ENCODE data around the gene ETFDH. TPM values are rescaled to one million over a fixed set of nuclear protein-coding genes. Genes with fewer than 3 reads are reported as not detected.
"Not testable (repeated sequence)": the region's sequence is repeated elsewhere in the genome, so short reads cannot be mapped to it uniquely, and the experiment has no call there.

ETFDH gene
- polyA plus RNA-seq, 1 donor from 2014 or later: 45.1 TPM

GRCh38 chr4:158710814-158711213 lies 38.7 kb downstream of the ETFDH start:
- no peaks in the 10 kb centered on the region for H3K79me2 ChIP-seq (replicated peaks; ENCODE audit: insufficient read depth, low read length)
- no peak overlapping the region for H3K4me3 ChIP-seq (ENCODE audit: low read length)
- H3K27me3 ChIP-seq (ENCODE audit: insufficient read depth, low read depth, low read length): no peaks in the 10 kb centered on the region
- H2AFZ ChIP-seq (ENCODE audit: low read depth, low read length): no peak overlapping the region
- no peaks in the 10 kb centered on the region for H3K9me3 ChIP-seq (ENCODE audit: low read length)
- H3K9me2 ChIP-seq (ENCODE audit: insufficient read depth, low read length): no peaks in the 10 kb centered on the region
- no peak overlapping the region for H3K4me2 ChIP-seq (ENCODE audit: low read length)
- no peak overlapping the region for H3K27ac ChIP-seq (ENCODE audit: low read length)
- no peak overlapping the region for H3K9ac ChIP-seq (ENCODE audit: low read length)
- H3F3A ChIP-seq (ENCODE audit: insufficient read depth, low read length, poor library complexity, severe bottlenecking): no peaks in the 10 kb centered on the region
- H3K36me3 ChIP-seq (ENCODE audit: insufficient read depth, low read length): peaks cover 13% of the 10 kb centered on the region
- H4K20me1 ChIP-seq (ENCODE audit: insufficient read depth): no peaks in the 10 kb centered on the region
- TF ChIP-seq POLR2AphosphoS5 (IDR thresholded peaks at IDR 0.05) (no peak), CTCF (IDR thresholded peaks at IDR 0.05; ENCODE audit: poor library complexity, severe bottlenecking) (no peak), TAF1 (IDR thresholded peaks at IDR 0.05; ENCODE audit: low read depth) (no peak), EP300 (conservative IDR thresholded peaks at IDR 0.05; ENCODE audit: poor library complexity, severe bottlenecking) (no peak), MXI1 (conservative IDR thresholded peaks at IDR 0.05; ENCODE audit: poor library complexity, severe bottlenecking) (no peak), EZH2 (IDR thresholded peaks at IDR 0.05; ENCODE audit: borderline replicate concordance, insufficient read depth, low read length, poor library complexity, severe bottlenecking) (no peak), RAD21 (conservative IDR thresholded peaks at IDR 0.05) (no peak), SMC3 (conservative IDR thresholded peaks at IDR 0.05; ENCODE audit: poor library complexity) (no peak)
- TF ChIP-seq, protein P1, sequence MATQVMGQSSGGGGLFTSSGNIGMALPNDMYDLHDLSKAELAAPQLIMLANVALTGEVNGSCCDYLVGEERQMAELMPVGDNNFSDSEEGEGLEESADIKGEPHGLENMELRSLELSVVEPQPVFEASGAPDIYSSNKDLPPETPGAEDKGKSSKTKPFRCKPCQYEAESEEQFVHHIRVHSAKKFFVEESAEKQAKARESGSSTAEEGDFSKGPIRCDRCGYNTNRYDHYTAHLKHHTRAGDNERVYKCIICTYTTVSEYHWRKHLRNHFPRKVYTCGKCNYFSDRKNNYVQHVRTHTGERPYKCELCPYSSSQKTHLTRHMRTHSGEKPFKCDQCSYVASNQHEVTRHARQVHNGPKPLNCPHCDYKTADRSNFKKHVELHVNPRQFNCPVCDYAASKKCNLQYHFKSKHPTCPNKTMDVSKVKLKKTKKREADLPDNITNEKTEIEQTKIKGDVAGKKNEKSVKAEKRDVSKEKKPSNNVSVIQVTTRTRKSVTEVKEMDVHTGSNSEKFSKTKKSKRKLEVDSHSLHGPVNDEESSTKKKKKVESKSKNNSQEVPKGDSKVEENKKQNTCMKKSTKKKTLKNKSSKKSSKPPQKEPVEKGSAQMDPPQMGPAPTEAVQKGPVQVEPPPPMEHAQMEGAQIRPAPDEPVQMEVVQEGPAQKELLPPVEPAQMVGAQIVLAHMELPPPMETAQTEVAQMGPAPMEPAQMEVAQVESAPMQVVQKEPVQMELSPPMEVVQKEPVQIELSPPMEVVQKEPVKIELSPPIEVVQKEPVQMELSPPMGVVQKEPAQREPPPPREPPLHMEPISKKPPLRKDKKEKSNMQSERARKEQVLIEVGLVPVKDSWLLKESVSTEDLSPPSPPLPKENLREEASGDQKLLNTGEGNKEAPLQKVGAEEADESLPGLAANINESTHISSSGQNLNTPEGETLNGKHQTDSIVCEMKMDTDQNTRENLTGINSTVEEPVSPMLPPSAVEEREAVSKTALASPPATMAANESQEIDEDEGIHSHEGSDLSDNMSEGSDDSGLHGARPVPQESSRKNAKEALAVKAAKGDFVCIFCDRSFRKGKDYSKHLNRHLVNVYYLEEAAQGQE (IDR thresholded peaks at IDR 0.05; ENCODE audit: borderline replicate concordance): no peak

- not testable (repeated sequence) for H3F3A ChIP-seq (ENCODE audit: insufficient read depth, low read length, poor library complexity, severe bottlenecking); H3K9me2 ChIP-seq (ENCODE audit: insufficient read depth, low read length); H3K4me2 ChIP-seq (ENCODE audit: low read length); H3K27me3 ChIP-seq (ENCODE audit: insufficient read depth, low read depth, low read length); H3K79me2 ChIP-seq (replicated peaks; ENCODE audit: insufficient read depth, low read length); H2AFZ ChIP-seq (ENCODE audit: low read depth, low read length); H3K27ac ChIP-seq (ENCODE audit: low read length); H4K20me1 ChIP-seq (ENCODE audit: insufficient read depth); H3K9ac ChIP-seq (ENCODE audit: low read length); H3K4me3 ChIP-seq (ENCODE audit: low read length); H3K9me3 ChIP-seq (ENCODE audit: low read length)
- peaks cover 13% of the 10 kb centered on the region for H3K36me3 ChIP-seq (ENCODE audit: insufficient read depth, low read length)
Measured at GRCh38 chr4:158712622-158713021, 40.5 kb downstream of the ETFDH start.

- no peaks in the 10 kb centered on the region for H3K9me3 ChIP-seq (ENCODE audit: low read length)
- H3K9me2 ChIP-seq (ENCODE audit: insufficient read depth, low read length): no peaks in the 10 kb centered on the region
- no peaks in the 10 kb centered on the region for H3K79me2 ChIP-seq (replicated peaks; ENCODE audit: insufficient read depth, low read length)
- H3K27ac ChIP-seq (ENCODE audit: low read length): no peak overlapping the region
- no peaks in the 10 kb centered on the region for H3K27me3 ChIP-seq (ENCODE audit: insufficient read depth, low read depth, low read length)
- H3F3A ChIP-seq (ENCODE audit: insufficient read depth, low read length, poor library complexity, severe bottlenecking): no peaks in the 10 kb centered on the region
- H4K20me1 ChIP-seq (ENCODE audit: insufficient read depth): no peaks in the 10 kb centered on the region
- no peak overlapping the region for H3K4me3 ChIP-seq (ENCODE audit: low read length)
- H3K9ac ChIP-seq (ENCODE audit: low read length): no peak overlapping the region
- no peak overlapping the region for H2AFZ ChIP-seq (ENCODE audit: low read depth, low read length)
- H3K4me2 ChIP-seq (ENCODE audit: low read length): no peak overlapping the region
- TF ChIP-seq MXI1 (conservative IDR thresholded peaks at IDR 0.05; ENCODE audit: poor library complexity, severe bottlenecking) (no peak), EZH2 (IDR thresholded peaks at IDR 0.05; ENCODE audit: borderline replicate concordance, insufficient read depth, low read length, poor library complexity, severe bottlenecking) (no peak), TAF1 (IDR thresholded peaks at IDR 0.05; ENCODE audit: low read depth) (no peak), POLR2AphosphoS5 (IDR thresholded peaks at IDR 0.05) (no peak), CTCF (IDR thresholded peaks at IDR 0.05; ENCODE audit: poor library complexity, severe bottlenecking) (no peak), RAD21 (conservative IDR thresholded peaks at IDR 0.05) (no peak), SMC3 (conservative IDR thresholded peaks at IDR 0.05; ENCODE audit: poor library complexity) (no peak)
- TF ChIP-seq, protein P1 (IDR thresholded peaks at IDR 0.05; ENCODE audit: borderline replicate concordance): no peak
- H3K36me3 ChIP-seq (ENCODE audit: insufficient read depth, low read length): peaks cover 13% of the 10 kb centered on the region
Measured at GRCh38 chr4:158714937-158715336, 42.8 kb downstream of the ETFDH start.

Measured in neural cell (in vitro differentiated cells).